ENCODE results near the gene CLDN19.

GRCh38 chr1:42730002-42730401, 10.0 kb downstream of the CLDN19 start:
- TF ChIP-seq, protein P1, sequence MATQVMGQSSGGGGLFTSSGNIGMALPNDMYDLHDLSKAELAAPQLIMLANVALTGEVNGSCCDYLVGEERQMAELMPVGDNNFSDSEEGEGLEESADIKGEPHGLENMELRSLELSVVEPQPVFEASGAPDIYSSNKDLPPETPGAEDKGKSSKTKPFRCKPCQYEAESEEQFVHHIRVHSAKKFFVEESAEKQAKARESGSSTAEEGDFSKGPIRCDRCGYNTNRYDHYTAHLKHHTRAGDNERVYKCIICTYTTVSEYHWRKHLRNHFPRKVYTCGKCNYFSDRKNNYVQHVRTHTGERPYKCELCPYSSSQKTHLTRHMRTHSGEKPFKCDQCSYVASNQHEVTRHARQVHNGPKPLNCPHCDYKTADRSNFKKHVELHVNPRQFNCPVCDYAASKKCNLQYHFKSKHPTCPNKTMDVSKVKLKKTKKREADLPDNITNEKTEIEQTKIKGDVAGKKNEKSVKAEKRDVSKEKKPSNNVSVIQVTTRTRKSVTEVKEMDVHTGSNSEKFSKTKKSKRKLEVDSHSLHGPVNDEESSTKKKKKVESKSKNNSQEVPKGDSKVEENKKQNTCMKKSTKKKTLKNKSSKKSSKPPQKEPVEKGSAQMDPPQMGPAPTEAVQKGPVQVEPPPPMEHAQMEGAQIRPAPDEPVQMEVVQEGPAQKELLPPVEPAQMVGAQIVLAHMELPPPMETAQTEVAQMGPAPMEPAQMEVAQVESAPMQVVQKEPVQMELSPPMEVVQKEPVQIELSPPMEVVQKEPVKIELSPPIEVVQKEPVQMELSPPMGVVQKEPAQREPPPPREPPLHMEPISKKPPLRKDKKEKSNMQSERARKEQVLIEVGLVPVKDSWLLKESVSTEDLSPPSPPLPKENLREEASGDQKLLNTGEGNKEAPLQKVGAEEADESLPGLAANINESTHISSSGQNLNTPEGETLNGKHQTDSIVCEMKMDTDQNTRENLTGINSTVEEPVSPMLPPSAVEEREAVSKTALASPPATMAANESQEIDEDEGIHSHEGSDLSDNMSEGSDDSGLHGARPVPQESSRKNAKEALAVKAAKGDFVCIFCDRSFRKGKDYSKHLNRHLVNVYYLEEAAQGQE (IDR thresholded peaks at IDR 0.05; ENCODE audit: insufficient read depth in 1 of 2, low read depth in 2 of 2, low read length in 2 of 2) = no peak
- TF ChIP-seq POLR2AphosphoS5 (IDR thresholded peaks at IDR 0.05; ENCODE audit: low read depth, low read length) (no peak), SIN3A (IDR thresholded peaks at IDR 0.05; ENCODE audit: borderline replicate concordance, insufficient read depth, low read length) (no peak), TAF1 (IDR thresholded peaks at IDR 0.05; ENCODE audit: borderline replicate concordance, insufficient read depth, low read length) (no peak)
